Stimulated activated CD4-positive, alpha-beta T cell treated with anti-CD3 and anti-CD28 coated beads, Interleukin-4, amount 100 ng/mL, for 1 hour (primary cell): ENCODE measurements around the gene CATSPER1.

Source experiments
- DNase-seq: peaks from one replicate; pipeline ENCODE4 v3.0.0-alpha.2; 2020

CATSPER1 gene

GRCh38 chr11:65992056-65992455 is 34.2 kb downstream of the CATSPER1 start:
- DNase-seq, result no peak

DNA sequence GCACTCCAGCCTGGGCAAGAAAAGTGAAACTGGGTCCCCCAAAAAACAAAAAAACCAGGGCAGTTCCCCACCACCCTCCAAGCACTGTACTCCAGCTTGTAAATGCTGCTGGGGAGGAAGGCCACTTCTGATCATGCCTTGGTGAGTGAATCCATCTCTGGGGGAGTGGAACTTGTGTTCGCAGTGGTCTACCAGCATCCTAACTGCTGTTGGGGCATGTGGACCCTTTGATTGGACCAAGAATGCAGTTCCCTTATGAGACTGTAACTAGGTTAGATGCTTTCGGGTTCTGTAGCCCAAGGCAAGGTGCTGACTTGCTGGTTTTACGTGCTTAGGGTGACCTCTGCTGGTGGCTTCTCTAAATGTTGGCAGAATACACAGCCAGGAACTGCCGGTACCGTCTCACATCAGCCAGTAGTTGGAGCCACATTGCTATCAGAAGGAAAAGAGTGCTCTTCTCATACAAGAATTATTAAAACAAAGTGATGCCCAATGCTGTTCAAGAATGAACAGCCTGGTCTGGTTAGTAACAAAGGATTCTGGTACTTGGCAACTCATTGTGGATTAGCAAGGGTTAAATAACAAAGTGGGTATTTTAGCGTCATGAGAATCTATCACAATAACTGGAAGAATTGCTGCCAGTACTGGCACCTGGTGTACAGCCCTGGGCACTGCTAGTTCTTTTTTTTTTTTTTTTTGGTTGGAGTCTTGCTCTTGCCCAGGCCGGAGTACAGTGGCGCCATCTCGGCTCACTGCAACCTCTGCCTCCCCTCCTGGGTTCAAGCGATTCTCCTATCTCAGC is 37.3 kb downstream of the CATSPER1 start:
- DNase-seq, result peak; percentile 81

DNA sequence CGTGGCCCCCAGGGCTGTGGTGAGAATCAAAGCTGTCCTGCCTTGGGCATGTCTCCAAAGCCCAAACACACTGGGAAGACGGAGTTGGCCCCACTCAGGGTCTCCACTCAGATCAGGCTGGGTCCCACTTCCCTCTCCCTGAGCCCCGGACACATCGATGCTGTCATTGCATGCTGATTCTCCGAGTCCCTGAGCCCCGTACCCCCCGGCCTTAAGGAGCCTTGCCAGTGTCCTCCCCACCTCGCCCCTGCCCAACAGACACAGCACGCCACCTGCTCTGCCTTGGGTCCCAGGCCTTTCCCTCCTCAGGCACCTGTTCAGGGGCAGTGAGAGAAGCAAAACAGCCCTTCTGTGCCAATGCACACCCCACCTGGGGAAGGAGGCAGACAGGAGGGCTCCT is 38.9 kb downstream of the CATSPER1 start:
- DNase-seq, result no peak

GRCh38 chr11:65983589-65983987 is 42.7 kb downstream of the CATSPER1 start:
- no peak for DNase-seq

DNA sequence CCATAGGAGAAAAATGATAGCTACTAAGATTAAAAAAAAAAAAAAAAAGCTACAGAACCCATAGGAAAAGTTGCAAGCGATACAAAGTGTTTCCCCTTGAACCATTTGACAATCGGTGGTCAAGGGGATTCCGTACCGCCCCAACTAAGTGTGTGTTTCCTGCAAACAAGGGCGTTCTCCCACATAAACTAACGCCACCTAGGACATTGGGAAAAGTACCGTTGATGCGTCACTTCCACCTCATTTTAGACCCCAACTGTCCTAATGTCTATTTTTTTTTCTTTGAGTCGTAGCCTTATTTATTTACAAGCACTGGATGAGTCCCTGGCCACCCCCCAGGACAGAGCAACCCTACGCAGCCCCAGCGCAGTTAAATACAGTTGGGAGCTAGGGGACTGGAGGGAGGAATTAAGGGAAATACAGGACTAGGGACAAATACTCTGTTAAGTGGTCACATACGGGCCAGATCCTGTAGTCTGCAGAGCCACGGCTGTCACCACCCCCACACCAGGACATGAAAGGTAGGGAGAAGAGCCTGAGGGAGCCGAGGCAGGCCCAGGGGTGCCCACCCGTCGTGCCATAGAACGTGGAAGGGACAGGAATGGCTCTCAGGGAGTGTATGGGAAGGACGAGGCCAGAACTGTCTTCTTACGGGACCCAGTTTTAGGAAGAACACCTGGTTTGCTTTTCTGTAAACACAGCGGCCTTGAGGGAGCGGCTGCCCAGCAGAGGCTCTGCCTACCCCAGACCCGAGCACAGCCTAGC is 43.3 kb downstream of the CATSPER1 start:
- no peak for DNase-seq

- no peak for DNase-seq
These were observed 44.1 kb downstream of the CATSPER1 start for GRCh38 chr11:65981972-65982823.

DNA sequence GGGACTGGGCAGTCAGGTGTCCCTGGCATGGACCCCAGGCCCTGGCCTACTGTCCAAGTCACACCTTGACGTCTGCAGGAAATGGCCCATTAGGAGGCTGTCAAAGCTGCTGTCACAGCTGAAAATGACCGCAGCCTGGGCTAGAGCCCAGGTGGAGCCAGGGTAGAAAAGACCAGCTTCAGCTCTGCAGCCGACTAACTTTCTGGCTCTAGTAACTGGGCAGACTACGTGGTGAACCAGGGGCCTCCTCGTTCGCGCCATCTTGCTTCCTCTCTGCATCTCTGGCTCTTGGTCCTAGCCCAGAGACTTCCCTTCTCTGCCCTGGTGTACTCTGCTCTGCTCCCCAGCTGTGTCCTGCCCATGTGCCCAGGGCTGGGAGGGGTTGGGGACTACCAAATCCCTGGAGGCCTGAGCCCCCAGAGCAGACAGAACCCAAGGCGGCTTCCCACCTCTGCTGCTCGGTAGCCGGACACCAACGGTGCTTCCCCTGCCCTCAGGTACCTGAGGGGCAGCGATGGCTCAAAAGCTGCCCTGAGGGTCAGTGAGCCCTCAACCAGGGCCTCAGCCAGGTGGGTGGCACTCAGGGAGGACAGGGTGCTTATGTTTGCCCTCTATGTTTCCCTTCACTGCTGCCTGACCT is 45.1 kb downstream of the CATSPER1 start:
- DNase-seq, result no peak

DNA sequence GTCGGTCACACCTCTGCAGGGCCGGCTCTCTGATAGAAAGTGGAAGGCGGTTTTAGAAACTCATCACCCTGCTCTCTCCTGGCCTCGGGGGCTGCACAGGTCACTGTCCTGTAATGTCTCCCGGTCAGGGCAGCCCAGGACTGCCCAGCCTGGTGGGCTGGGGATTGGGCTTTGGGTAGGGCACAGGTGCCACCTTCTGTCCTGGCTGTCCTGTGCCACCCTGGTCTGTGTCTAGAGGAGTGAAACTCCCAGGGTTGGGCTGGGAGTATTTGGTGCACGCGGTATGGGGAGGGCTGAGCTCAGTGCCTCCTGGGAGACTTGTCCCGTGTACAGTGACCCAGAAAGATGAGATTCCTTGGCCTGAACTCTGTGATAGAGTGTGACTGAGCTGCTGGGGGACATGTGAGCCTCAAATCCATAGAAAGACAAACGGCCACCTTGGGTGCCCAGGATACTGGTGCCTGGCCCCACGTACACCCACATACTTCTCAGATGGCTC is 47.0 kb downstream of the CATSPER1 start:
- DNase-seq, result no peak

- no peak for DNase-seq
These were observed 47.7 kb downstream of the CATSPER1 start for GRCh38 chr11:65978391-65979238.

DNA sequence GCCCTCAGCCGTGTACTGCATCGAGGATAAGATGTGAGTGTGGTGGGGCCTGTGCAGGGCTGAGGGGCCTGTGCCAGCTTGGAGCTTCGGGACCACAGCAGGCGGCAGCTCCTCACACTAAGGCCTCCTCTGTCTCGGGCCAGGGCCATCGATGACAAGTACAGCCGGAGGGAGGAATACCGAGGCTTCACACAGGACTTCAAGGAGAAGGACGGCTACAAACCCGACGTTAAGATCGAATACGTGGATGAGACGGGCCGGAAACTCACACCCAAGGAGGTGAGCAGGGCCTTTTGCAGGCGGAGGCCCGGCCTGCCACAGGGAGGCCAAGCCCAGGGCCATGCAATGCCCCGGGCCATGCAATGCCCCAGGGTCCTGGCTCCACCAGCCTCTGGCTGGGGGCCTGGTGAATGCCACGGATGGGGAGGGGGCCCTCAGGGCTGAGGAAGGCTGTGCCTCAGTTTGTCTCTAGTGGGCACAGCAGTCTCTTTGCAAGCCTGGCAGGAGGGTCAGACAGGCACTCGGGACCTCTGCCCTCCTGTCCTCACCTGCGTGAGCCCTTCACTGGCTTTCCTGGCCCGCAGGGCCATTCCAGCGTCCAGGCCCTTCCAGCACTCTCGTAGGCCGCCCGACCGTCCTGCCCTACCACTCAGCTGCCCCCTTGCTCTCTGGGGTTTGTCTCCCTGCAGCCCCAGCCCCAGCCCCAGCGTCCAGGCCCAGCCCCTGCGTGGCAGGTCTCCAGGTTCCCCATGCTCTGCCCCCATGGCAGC is 48.5 kb downstream of the CATSPER1 start:
- DNase-seq, result no peak

DNA sequence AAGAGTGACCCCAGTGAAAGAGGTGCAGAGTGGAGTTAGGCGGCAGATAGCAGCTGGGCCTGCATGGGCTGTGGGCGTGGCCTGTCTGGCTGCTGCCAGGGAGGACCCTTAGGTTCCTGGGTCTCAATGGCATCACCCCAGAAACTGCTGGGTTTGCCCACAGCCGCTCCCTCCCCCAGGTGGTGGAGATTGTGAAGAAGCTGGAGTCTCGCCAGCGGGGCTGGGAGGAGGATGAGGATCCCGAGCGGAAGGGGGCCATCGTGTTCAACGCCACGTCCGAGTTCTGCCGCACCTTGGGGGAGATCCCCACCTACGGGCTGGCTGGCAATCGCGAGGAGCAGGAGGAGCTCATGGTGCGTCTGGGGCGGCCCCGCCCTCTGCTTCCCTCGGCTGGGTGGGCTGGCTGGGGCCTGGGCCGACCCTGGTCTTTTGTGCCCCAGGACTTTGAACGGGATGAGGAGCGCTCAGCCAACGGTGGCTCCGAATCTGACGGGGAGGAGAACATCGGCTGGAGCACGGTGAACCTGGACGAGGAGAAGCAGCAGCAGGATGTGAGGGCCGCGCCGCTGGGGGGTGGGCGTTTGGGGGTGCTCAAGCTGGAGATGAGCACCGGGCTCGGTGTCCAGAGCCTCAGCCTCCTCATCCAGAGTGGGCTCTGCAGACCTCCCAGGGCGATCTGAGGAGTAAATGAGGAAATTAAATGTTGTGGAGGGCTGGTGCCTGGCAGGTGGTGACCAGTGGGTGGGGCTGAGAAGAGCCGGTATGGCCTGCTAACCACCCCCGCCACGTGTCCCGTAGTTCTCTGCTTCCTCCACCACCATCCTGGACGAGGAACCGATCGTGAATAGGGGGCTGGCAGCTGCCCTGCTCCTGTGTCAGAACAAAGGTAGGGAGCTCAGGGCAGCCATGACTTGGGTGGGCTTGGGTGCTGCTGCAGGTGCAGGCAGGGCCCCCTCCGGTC is 49.8 kb downstream of the CATSPER1 start:
- no peak for DNase-seq

- no peak for DNase-seq
These were observed 50.5 kb downstream of the CATSPER1 start for GRCh38 chr11:65975771-65976170.

- DNase-seq, result no peak
These were observed 52.7 kb downstream of the CATSPER1 start for GRCh38 chr11:65973439-65974110.

DNA sequence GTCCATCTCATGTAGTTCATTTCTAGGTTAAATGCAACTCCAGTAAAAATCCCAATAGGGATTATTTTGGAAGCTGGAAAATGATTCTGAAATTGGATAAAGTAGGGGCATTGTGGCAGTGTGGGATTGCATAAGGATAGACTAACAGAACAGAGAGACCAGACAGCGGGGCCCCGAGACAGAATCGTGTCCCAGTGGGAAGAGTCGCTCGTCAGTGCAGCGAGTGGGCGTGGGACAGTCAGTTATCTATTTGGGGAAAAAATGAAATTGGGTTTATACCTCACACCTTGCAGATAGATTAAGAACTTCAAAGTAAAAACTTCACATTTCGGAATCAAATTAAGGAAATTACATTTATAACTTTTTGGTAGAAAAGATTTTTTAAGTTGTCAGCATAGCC is 54.2 kb downstream of the CATSPER1 start:
- DNase-seq, result no peak

DNA sequence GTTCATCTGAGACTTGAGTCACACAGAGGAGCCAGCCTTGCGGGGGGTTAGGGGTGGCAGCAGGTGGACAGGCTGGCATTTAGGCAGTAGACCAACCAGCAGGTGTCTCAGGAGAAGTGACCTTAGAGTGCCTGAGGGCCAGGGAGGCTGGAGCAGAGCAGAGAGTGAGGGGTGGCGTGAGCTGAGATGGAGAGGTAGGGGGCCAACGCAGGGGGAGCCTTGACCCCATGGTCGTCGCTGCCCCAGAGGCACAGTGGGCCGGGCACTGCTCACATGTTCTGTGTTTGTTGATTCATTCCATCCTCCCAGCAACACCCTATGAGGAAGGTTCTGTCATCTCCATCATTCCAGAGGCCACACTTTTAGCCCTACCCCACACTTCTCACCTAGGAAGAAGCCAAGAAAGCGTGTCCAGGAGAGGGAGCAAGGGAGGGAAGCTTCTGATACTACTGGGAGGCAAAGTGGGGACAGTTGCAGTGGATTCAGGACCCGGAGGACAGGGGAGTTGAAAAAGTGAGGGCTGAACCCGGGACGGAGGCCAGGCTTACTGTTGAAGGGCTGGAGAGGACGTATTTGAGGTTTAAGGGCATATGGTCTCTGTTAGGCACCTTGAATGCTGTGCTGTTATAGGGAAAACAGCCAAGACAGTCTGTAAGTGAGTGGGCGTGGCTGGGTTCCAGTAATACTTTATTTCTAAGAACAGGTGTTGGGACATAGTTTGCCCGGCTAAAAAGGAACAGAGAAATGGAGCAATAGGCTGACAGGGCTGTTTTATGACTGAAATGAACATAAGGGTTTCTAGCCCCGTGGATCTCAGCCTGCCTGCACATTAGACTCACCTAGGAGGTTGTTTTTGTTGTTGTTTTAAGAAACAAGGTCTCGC is 57.4 kb downstream of the CATSPER1 start:
- DNase-seq, result no peak

DNA sequence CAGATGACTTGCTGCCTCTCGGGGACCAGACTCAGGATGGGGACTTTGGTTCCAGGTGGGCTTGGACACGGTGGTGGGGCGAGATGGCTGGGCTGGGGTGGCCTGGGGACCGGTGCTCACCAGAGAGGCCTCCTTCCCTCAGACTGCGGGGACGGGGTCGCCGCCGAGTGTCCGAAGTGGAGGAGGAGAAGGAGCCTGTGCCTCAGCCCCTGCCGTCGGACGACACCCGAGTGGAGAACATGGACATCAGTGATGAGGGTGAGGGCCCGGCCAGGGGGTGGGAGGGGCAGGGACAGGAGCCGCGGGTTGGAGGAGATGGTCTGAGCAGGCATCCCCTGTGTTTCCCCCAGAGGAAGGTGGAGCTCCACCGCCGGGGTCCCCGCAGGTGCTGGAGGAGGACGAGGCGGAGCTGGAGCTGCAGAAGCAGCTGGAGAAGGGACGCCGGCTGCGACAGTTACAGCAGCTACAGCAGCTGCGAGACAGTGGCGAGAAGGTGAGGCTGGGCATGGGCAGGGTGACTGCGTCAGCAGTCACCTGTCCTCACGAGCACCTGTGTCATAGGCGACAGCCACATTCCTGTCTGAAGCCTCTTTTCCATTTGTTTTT is 58.8 kb downstream of the CATSPER1 start:
- no peak for DNase-seq
